GM23248 (cell line): ENCODE results near the gene ALPL.

Experiments
- EZH2 ChIP-seq: fragments of 200-600 bp; sonication (generic); IDR thresholded peaks from 2 replicates; pipeline ENCODE4 v1.6.1; 2018; ENCODE audit warnings: antibody characterized with exemption, mild to moderate bottlenecking; ENCODE audit not compliant: insufficient read depth, poor library complexity, severe bottlenecking
- EZH2phosphoT487 ChIP-seq: fragments of 200-600 bp; sonication (generic); IDR thresholded peaks from 2 replicates; pipeline ENCODE4 v1.6.1; 2018; ENCODE audit warnings: antibody characterized with exemption, moderate library complexity, mild to moderate bottlenecking, low read depth; ENCODE audit not compliant: insufficient read depth

DNA sequence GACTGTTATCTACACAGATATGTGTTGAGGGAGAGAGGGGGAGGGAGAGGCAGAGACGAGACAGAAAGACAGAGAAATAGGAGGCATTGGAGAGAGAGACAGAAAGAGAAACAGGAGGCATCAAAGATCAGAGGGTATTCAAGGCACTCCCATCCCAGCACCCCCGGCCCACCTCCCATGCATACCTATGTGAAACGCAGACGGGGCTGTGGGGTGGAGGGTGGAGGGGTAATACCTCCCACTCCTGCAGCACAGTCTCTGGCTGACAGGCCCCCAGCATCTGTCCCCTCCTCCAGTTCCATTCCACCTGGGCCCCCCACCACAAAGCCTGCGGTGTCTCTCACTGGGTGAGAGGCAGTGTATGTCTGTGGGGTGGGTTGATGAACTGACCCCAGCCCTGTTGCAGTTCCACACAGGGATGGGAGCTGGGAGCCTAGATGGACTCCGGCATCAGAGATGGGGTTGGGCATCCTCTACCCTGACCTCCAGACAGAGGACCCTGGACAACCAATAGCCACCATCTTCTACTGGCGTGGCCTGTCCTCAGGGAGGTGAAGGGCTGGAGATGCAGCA, 110.2 kb downstream of the ALPL start:
- TF ChIP-seq EZH2, result no peak
- TF ChIP-seq EZH2phosphoT487, result no peak
